IPS-18c (cell line): ENCODE results near the gene PDE3B.

Source experiments
- H3K4me3 ChIP-seq: 2 replicates; pipeline ENCODE4 v1.7.0; 2013; ENCODE audit warnings: low read depth, mild to moderate bottlenecking, low read length, moderate library complexity; ENCODE audit not compliant: insufficient read depth
- H3K9me3 ChIP-seq: one replicate; pipeline ENCODE4 v1.6.1; 2013; ENCODE audit warnings: mild to moderate bottlenecking, low read length, moderate library complexity; ENCODE audit not compliant: control insufficient read depth, insufficient read depth

The PDE3B gene

DNA sequence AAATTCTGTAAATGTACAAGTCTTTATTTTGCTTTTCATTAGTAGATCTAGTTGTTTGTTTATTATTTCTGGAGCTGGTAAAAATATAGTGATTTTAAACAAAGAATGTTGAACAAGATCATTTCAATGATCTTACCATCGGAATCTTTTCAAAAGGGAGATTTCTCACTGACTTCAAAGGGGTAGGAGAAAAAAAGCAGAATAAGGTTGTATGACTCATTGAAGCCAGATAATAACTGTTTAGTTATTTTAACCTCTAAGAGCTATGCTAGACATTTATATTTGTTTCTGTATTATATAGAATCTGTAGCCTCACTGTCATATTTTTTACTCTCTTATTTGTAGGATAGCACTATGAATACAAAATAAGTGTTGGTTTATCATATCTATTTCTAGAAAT is 8.1 kb upstream of the PDE3B start:
- Histone ChIP-seq H3K4me3 (no peak overlapping the region), H3K9me3 (no peaks in the 10 kb centered on the region)

GRCh38 chr11:14636119-14636518 is 7.5 kb upstream of the PDE3B start:
- no peak overlapping the region for H3K4me3 ChIP-seq
- no peaks in the 10 kb centered on the region for H3K9me3 ChIP-seq

- Histone ChIP-seq H3K4me3 (no peak overlapping the region), H3K9me3 (no peaks in the 10 kb centered on the region)
Observed at GRCh38 chr11:14637868-14638409, 5.7 kb upstream of the PDE3B start.

- no peak overlapping the region for H3K4me3 ChIP-seq
- no peaks in the 10 kb centered on the region for H3K9me3 ChIP-seq
Observed at GRCh38 chr11:14638561-14638960, 5.0 kb upstream of the PDE3B start.

- Histone ChIP-seq H3K9me3 (peaks cover 2% of the 10 kb centered on the region), H3K4me3 (no peak overlapping the region)
Observed at GRCh38 chr11:14641801-14642200, 1.8 kb upstream of the PDE3B start.

- H3K4me3 ChIP-seq: no peak overlapping the region
- peaks cover 2% of the 10 kb centered on the region for H3K9me3 ChIP-seq
Observed at GRCh38 chr11:14642453-14642852, 1.2 kb upstream of the PDE3B start.

- H3K4me3 ChIP-seq: peak overlapping the region; percentile 88
- peaks cover 2% of the 10 kb centered on the region for H3K9me3 ChIP-seq
Observed at GRCh38 chr11:14642873-14643696, 519 bp upstream of the PDE3B start.

GRCh38 chr11:14644226-14645014 is 816 bp downstream of the PDE3B start:
- H3K4me3 ChIP-seq: peak overlapping the region; percentile 88
- H3K9me3 ChIP-seq: peaks cover 2% of the 10 kb centered on the region

DNA sequence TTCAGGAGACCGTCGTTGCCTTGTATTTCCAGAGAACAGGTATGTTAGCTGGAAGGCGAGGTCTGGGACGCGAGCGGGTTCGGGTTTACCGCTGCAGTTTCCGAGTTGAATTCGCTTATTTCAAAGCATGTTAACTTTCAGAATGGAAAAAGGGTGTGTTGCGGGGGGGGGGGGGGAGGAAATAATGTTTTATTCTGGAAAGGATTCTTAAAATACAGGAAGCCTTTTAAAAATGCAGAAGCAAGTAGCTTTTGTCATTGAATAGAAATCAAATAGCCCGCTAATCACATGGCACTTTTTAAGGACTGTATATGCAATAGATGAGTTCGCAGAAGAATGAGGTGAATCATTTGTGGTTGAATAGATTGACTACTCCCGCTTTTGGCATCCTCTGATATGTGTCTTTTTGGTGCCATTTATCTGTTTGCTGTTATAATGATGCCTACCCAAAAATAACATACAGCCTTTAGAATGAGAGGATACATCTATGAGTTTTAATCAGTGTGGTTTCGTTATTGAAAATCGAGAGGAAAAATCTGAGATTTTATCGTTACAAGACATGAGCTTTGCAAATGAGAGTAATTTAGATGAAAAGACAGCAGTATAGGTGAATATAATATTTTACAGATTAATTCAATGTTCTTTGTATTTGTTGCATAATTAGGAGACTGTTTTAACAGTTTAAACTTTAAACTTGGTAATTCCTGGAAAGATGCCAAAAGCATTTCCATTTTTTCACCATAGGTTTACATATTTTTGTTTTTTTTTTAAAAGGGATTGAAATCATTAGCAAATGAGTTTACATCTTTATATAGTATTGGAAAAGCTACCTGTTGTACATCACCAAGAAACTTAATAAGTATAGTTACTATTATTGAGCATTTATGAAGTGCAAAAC is 1.7 kb downstream of the PDE3B start:
- peaks cover 2% of the 10 kb centered on the region for H3K9me3 ChIP-seq
- H3K4me3 ChIP-seq: peak overlapping the region; percentile 88

GRCh38 chr11:14645985-14646900 is 2.6 kb downstream of the PDE3B start:
- Histone ChIP-seq H3K9me3 (peaks cover 2% of the 10 kb centered on the region), H3K4me3 (no peak overlapping the region)

DNA sequence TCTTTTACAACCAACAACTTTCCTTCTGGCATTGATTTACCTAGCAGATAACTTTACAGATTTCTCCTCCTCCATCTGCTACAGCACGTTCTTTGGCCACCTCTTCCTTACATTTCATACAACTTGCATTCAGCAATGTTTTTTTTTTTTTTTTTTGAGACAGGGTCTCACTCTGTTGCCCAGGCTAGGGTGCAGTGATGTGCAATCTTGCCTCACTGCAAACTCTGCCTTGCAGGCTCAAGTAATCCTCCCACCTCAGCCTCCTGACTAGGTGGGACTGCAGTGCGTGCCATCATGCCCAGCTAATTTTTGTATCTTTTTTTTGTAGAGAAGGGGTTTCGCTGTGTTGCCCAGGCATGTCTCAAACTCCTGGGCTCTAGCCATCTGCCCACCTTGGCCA is 6.5 kb downstream of the PDE3B start:
- Histone ChIP-seq H3K4me3 (no peak overlapping the region), H3K9me3 (no peaks in the 10 kb centered on the region)

- no peak overlapping the region for H3K4me3 ChIP-seq
- H3K9me3 ChIP-seq: no peaks in the 10 kb centered on the region
Observed at GRCh38 chr11:14653090-14653489, 9.5 kb downstream of the PDE3B start.

DNA sequence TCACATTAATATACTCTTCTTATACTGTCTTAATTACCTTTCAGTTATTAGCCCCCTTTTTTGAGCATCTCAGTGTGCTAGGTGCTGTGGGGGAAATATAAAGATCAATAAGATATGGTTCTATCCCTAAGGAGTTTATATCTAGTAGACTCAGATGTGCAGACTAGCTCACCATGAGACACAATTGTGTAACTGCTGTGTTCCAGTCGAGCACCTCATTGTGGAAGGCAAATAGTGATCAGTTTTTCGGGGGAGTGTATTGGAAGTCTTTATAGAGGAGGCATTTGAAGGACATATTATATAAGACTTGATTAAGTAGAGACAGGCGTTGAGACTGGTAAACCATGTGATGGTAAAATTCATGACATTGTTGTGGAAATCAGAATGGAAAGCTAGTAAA is 11.8 kb downstream of the PDE3B start:
- no peak overlapping the region for H3K4me3 ChIP-seq
- peaks cover 3% of the 10 kb centered on the region for H3K9me3 ChIP-seq

GRCh38 chr11:14656536-14657457 is 13.2 kb downstream of the PDE3B start:
- Histone ChIP-seq H3K4me3 (no peak overlapping the region), H3K9me3 (peaks cover 3% of the 10 kb centered on the region)

DNA sequence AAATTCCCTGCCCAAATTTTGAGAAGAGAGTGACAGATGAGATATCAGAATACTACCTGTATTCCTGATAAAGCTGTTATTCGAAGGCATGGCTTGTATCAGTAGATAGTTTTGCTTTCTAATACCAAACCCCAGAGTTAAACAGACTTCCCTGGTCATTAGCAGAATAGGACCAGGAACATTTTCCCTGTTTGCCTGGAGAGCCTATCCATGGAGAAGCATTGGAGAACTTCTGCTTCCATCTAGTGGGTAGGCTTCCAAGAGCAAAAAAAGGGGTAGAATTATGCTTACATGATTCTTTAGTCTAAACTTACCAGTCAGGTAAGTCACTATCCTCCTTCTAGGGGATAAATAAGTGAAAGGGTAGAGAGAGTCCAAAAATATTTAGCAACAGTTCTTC is 14.2 kb downstream of the PDE3B start:
- H3K9me3 ChIP-seq: peaks cover 3% of the 10 kb centered on the region
- no peak overlapping the region for H3K4me3 ChIP-seq
